ENCODE results near the gene LMNTD2.

The LMNTD2 gene

GRCh38 chr11:586376-587316, 26.1 kb upstream of the LMNTD2 start:
- no peak for DNase-seq (ENCODE audit: insufficient read length)
- no peak for FAIRE-seq
- TF ChIP-seq POLR2A (IDR thresholded peaks at IDR 0.05; ENCODE audit: low read depth, low read length): no peak
- no peak for TF ChIP-seq TAF1 (IDR thresholded peaks at IDR 0.05; ENCODE audit: borderline replicate concordance, low read depth, low read length)
- TF ChIP-seq POLR2AphosphoS5 (IDR thresholded peaks at IDR 0.05; ENCODE audit: low read depth, low read length): no peak

DNA sequence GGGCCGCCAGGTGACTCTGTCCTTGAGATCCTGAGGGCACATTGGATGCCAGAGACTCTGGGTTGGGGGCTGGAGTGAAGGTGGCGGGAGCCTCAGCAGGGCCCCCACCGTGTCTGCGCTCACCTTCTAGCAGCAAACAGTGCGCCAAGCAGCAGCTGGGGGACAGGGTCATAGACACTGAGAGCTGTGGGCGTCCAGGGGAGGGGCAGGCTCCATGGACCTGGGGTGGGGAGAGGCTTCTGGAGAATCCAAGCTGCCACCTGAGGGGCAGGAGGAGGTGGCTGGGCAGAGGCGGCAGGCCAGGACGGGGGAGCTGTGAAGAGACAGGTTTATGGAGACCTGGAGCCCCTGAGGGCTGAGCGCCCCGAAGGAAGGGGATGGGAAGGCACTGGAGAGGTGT, 23.7 kb upstream of the LMNTD2 start:
- DNase-seq (ENCODE audit: insufficient read length) (no peak), FAIRE-seq (no peak)
- TF ChIP-seq POLR2A (IDR thresholded peaks at IDR 0.05; ENCODE audit: low read depth, low read length) (no peak), POLR2AphosphoS5 (IDR thresholded peaks at IDR 0.05; ENCODE audit: low read depth, low read length) (no peak), TAF1 (IDR thresholded peaks at IDR 0.05; ENCODE audit: borderline replicate concordance, low read depth, low read length) (no peak)

GRCh38 chr11:581752-582151, 21.2 kb upstream of the LMNTD2 start:
- FAIRE-seq (no peak), DNase-seq (ENCODE audit: insufficient read length) (no peak)
- no peak for TF ChIP-seq POLR2A (IDR thresholded peaks at IDR 0.05; ENCODE audit: low read depth, low read length)
- TF ChIP-seq POLR2AphosphoS5 (IDR thresholded peaks at IDR 0.05; ENCODE audit: low read depth, low read length): no peak
- no peak for TF ChIP-seq TAF1 (IDR thresholded peaks at IDR 0.05; ENCODE audit: borderline replicate concordance, low read depth, low read length)

GRCh38 chr11:581342-581741, 20.8 kb upstream of the LMNTD2 start:
- TF ChIP-seq POLR2A (IDR thresholded peaks at IDR 0.05; ENCODE audit: low read depth, low read length): no peak
- no peak for TF ChIP-seq TAF1 (IDR thresholded peaks at IDR 0.05; ENCODE audit: borderline replicate concordance, low read depth, low read length)
- no peak for TF ChIP-seq POLR2AphosphoS5 (IDR thresholded peaks at IDR 0.05; ENCODE audit: low read depth, low read length)
- FAIRE-seq (no peak), DNase-seq (ENCODE audit: insufficient read length) (no peak)

DNA sequence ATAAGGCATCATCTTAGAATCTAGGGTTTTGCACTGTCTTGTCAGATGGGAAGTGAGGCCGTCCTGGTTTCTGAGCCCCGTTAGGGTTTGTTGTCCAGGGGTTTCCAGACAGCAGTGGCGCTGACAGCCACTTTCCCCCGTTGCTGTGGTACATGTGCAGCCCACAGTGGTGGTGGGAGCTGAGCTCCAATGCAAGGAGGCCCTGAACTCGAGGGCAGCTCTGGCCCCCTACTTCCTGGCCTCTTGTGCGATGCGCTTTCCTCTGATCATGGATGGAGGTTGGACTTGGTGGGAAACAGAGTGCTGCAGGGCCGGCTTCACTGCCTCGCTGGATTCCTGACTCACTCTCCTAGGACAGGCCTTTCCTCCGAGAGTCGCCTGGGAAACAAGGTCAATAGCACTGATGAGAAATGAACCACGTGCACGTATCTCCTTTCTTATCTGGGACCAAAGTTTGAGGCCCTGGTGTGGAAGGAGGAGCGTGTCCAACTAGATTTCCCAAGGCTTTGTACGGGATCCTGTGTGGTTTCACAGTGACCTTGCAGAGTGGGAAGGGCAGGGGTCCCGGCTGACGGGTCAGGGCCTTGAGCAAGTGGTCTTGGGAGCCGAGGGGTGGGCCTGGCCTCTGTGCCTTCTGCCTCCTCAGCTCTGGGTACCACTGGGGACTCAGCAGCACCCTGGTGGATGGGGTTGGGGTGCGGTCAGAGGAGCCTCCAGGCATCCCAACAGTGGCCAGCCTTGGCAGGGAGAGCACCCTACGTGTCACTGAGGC, 19.5 kb upstream of the LMNTD2 start:
- peak; percentile 38 for FAIRE-seq

GRCh38 chr11:578276-579035, 17.9 kb upstream of the LMNTD2 start:
- no peak for FAIRE-seq
- TF ChIP-seq TAF1 (IDR thresholded peaks at IDR 0.05; ENCODE audit: borderline replicate concordance, low read depth, low read length) (no peak), POLR2AphosphoS5 (IDR thresholded peaks at IDR 0.05; ENCODE audit: low read depth, low read length) (no peak), POLR2A (IDR thresholded peaks at IDR 0.05; ENCODE audit: low read depth, low read length) (no peak)
- no peak for DNase-seq (ENCODE audit: insufficient read length)

More for the DNA sequence above, 19.5 kb upstream of the LMNTD2 start:
- TF ChIP-seq POLR2A (IDR thresholded peaks at IDR 0.05; ENCODE audit: low read depth, low read length): no peak
- no peak for TF ChIP-seq POLR2AphosphoS5 (IDR thresholded peaks at IDR 0.05; ENCODE audit: low read depth, low read length)
- no peak for TF ChIP-seq TAF1 (IDR thresholded peaks at IDR 0.05; ENCODE audit: borderline replicate concordance, low read depth, low read length)
- DNase-seq (ENCODE audit: insufficient read length): no peak

DNA sequence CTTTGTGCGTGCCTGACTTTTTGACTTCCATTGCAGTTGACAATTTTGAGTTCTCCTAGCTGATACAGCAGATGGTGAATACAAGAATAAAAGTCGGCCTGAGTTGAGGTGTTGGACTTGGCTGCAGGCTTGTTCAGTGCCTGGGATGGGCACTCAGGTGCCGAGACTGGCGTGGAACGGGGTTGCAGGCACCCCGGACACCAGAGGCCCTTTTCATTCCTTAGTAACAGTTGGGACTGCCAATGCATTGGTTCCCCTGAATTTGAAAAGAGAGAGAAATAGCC, 17.0 kb upstream of the LMNTD2 start:
- DNase-seq (ENCODE audit: insufficient read length): no peak
- no peak for TF ChIP-seq POLR2AphosphoS5 (IDR thresholded peaks at IDR 0.05; ENCODE audit: low read depth, low read length)
- no peak for TF ChIP-seq POLR2A (IDR thresholded peaks at IDR 0.05; ENCODE audit: low read depth, low read length)
- no peak for TF ChIP-seq TAF1 (IDR thresholded peaks at IDR 0.05; ENCODE audit: borderline replicate concordance, low read depth, low read length)
- FAIRE-seq: no peak

- TF ChIP-seq TAF1 (IDR thresholded peaks at IDR 0.05; ENCODE audit: borderline replicate concordance, low read depth, low read length) (no peak), POLR2AphosphoS5 (IDR thresholded peaks at IDR 0.05; ENCODE audit: low read depth, low read length) (no peak), POLR2A (IDR thresholded peaks at IDR 0.05; ENCODE audit: low read depth, low read length) (no peak)
- FAIRE-seq (peak; percentile 74), DNase-seq (ENCODE audit: insufficient read length) (no peak)
Measured at GRCh38 chr11:576811-577610, 16.5 kb upstream of the LMNTD2 start.

DNA sequence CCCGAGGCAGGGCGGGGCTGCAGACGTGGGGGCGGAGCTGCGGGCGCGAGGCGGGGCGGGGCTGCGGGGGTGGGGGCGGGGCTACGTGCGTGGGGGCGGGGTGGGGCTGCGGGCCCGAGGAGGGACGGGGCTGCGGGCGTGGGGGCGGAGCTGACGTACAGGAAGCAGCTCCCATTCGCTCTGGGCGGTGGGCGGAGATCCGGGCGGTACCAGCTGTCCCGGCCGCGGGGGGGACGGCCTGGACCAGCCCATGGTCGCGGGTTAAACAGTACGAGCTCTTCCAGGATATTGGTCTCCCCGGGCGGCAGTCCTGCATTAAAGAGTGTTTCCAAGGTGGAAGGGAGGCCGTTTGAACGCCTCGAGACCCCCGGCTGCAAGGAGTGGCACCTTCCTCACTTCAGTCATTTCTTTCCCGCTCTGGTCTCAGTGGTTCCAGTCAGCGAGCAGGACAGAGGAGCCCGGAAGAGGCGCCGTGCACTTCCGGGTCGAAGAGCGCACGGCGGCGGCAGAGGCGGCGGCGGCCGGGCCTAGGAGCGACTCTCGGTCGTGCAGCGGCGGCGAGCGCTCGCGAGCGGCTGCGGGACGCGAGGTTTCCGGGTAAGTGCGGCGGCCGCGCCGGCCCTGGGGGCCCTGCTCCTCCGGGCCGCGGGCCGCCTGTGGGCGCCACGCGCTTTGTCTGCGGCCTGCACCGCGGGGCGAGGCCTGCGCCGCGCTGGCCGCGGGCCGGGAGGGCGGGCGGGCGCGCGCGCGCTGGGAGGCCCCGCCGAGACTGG, 15.6 kb upstream of the LMNTD2 start, which contains the start of gene PHRF1:
Gene PHRF1 (plus strand): TSS at position 475 of the 773 bp plus-strand sequence. CDS start 5,043 bp downstream, outside the sequence.
- DNase-seq (ENCODE audit: insufficient read length): peak; percentile 99
- peak; percentile 94 for TF ChIP-seq TAF1 (IDR thresholded peaks at IDR 0.05; ENCODE audit: borderline replicate concordance, low read depth, low read length)
- peak; percentile 88 for TF ChIP-seq POLR2A (IDR thresholded peaks at IDR 0.05; ENCODE audit: low read depth, low read length)
- TF ChIP-seq POLR2AphosphoS5 (IDR thresholded peaks at IDR 0.05; ENCODE audit: low read depth, low read length): peak; percentile 85
- FAIRE-seq: peak; percentile 99
